GM18867 (cell line): ENCODE measurements around the gene STAMBP.
A peak's percentile ranks its signal among the peaks of the same experiment; 100 is the strongest.
"Not testable (repeated sequence)": the region's sequence is repeated elsewhere in the genome, so short reads cannot be mapped to it uniquely, and the experiment has no call there.

Source experiments
- ATAC-seq: cut with Tn5 transposase; IDR thresholded peaks from one replicate; pipeline ENCODE4 v1.9.1; 2021; ENCODE audit warnings: mild to moderate bottlenecking, moderate library complexity; ENCODE audit not compliant: unreplicated experiment

Gene STAMBP

GRCh38 chr2:73836141-73836943, 7.6 kb downstream of the STAMBP start:
- ATAC-seq: no peak

- ATAC-seq: no peak
These were observed 9.3 kb downstream of the STAMBP start for GRCh38 chr2:73837847-73838585.

GRCh38 chr2:73838889-73839534, 10.3 kb downstream of the STAMBP start:
- ATAC-seq: no peak

- no peak for ATAC-seq
These were observed 11.1 kb downstream of the STAMBP start for GRCh38 chr2:73839653-73840411.

GRCh38 chr2:73841912-73842738, 13.4 kb downstream of the STAMBP start:
- no peak for ATAC-seq

GRCh38 chr2:73842739-73843019, 13.9 kb downstream of the STAMBP start:
- ATAC-seq: no peak

GRCh38 chr2:73844087-73844486, 15.3 kb downstream of the STAMBP start:
- no peak for ATAC-seq

GRCh38 chr2:73850009-73850408, 21.2 kb downstream of the STAMBP start:
- ATAC-seq: no peak

GRCh38 chr2:73851274-73851673, 22.5 kb downstream of the STAMBP start:
- no peak for ATAC-seq

- no peak for ATAC-seq
These were observed 23.3 kb downstream of the STAMBP start for GRCh38 chr2:73852020-73852419.

GRCh38 chr2:73855526-73855925, 26.8 kb downstream of the STAMBP start:
- ATAC-seq: no peak

- ATAC-seq: no peak
These were observed 27.5 kb downstream of the STAMBP start for GRCh38 chr2:73856214-73856613.

- no peak for ATAC-seq
These were observed 31.2 kb downstream of the STAMBP start for GRCh38 chr2:73859721-73860586.

GRCh38 chr2:73862987-73863386, 34.2 kb downstream of the STAMBP start:
- ATAC-seq: no peak

- no peak for ATAC-seq
These were observed 39.6 kb downstream of the STAMBP start for GRCh38 chr2:73868204-73868978.

- no peak for ATAC-seq
These were observed 41.3 kb downstream of the STAMBP start for GRCh38 chr2:73870084-73870483.

- ATAC-seq: peak; percentile 76
These were observed 48.5 kb downstream of the STAMBP start for GRCh38 chr2:73877071-73877802.

GRCh38 chr2:73877984-73878383, 49.2 kb downstream of the STAMBP start:
- not testable (repeated sequence) for ATAC-seq
